Measurements from ENCODE around the gene WSCD1.

DNA sequence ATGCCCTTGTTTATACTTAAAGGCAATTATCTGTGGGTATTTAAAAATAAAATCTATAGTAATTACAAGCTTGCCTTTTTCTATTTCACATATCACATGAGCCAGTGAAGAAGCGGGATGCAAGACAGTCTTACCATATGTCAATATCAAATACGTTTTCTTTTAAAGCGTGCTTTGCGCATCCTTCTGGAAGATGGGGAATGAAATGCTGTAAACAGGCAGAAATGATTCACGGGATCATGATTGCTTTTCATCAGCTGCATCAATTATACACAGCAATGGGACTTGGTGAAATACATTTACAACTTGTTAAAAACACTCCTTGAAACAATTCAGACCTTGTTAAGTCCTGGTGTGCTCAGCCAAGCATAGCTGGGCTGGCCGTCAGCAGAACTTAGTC lies 72.5 kb downstream of the WSCD1 start:
- TF ChIP-seq, protein P1, sequence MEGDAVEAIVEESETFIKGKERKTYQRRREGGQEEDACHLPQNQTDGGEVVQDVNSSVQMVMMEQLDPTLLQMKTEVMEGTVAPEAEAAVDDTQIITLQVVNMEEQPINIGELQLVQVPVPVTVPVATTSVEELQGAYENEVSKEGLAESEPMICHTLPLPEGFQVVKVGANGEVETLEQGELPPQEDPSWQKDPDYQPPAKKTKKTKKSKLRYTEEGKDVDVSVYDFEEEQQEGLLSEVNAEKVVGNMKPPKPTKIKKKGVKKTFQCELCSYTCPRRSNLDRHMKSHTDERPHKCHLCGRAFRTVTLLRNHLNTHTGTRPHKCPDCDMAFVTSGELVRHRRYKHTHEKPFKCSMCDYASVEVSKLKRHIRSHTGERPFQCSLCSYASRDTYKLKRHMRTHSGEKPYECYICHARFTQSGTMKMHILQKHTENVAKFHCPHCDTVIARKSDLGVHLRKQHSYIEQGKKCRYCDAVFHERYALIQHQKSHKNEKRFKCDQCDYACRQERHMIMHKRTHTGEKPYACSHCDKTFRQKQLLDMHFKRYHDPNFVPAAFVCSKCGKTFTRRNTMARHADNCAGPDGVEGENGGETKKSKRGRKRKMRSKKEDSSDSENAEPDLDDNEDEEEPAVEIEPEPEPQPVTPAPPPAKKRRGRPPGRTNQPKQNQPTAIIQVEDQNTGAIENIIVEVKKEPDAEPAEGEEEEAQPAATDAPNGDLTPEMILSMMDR (IDR thresholded peaks at IDR 0.05; ENCODE audit: borderline replicate concordance, extremely low read depth, low read length, poor library complexity, severe bottlenecking): no peak
- no peak for TF ChIP-seq EZH2 (IDR thresholded peaks at IDR 0.05; ENCODE audit: borderline replicate concordance, low read depth, low read length, severe bottlenecking)
